ENCODE results near the gene UBAC2. TPM values are rescaled to one million over a fixed set of nuclear protein-coding genes. Genes with fewer than 3 reads are reported as not detected.

UBAC2 gene
- total and polyA plus RNA-seq, 2 of the 8 experiments (the other 6 are each of a cell fraction or from before 2014, with no cell fraction given), result 75.9 to 76.9 TPM

- no peak for TF ChIP-seq CREB1 (IDR thresholded peaks at IDR 0.05)
- no peak for TF ChIP-seq HDAC6 (IDR thresholded peaks at IDR 0.05; ENCODE audit: low read depth, low read length)
- no peak for TF ChIP-seq ZNF274 (IDR thresholded peaks at IDR 0.05; ENCODE audit: borderline replicate concordance, extremely low read depth, low read length)
- TF ChIP-seq YY1 (IDR thresholded peaks at IDR 0.05; ENCODE audit: low read depth, low read length), result no peak
Observed at GRCh38 chr13:99261059-99261458, 60.4 kb downstream of the UBAC2 start (continued).
